ENCODE measurements around the gene CLEC16A. TPM values are rescaled to one million over a fixed set of nuclear protein-coding genes. Genes with fewer than 3 reads are reported as not detected.
A peak's percentile ranks its signal among the peaks of the same experiment; 100 is the strongest.

Gene CLEC16A
- total and polyA plus RNA-seq, 9 of the 15 experiments (the other 6 are each of a cell fraction or from before 2014, with no cell fraction given), result 1.00 to 22.3 (median 10.0) TPM

- TF ChIP-seq CTCF (IDR thresholded peaks at IDR 0.05 in 2 of 3, conservative IDR thresholded peaks at IDR 0.05 in 1 of 3; ENCODE audit: insufficient read depth in 2 of 3, low read depth in 1 of 3, low read length in 3 of 3) (no peak), TFAM (CRISPR knock-in tag; conservative IDR thresholded peaks at IDR 0.05) (no peak), L3MBTL2 (IDR thresholded peaks at IDR 0.05) (peak; percentile 95), ATF7 (IDR thresholded peaks at IDR 0.05) (0 out of 2 replicates have a peak, but pooled peaks have one; percentile 3), ZNF175 (CRISPR knock-in tag; IDR thresholded peaks at IDR 0.05; ENCODE audit: low read depth) (0 out of 2 replicates have a peak, but pooled peaks have one; percentile 47), ESRRB (CRISPR knock-in tag; IDR thresholded peaks at IDR 0.05; ENCODE audit: borderline replicate concordance) (no peak), DLX4 (CRISPR knock-in tag; IDR thresholded peaks at IDR 0.05) (no peak), SMAD1 (IDR thresholded peaks at IDR 0.05; ENCODE audit: low read depth, low read length, partially characterized antibody) (no peak), HNRNPL (IDR thresholded peaks at IDR 0.05; ENCODE audit: low read depth, low read length) (no peak), FOXP1 (CRISPR knock-in tag; IDR thresholded peaks at IDR 0.05) (no peak), FIP1L1 (IDR thresholded peaks at IDR 0.05; ENCODE audit: low read depth, low read length, poor library complexity, severe bottlenecking) (no peak), NR4A1 (CRISPR knock-in tag; IDR thresholded peaks at IDR 0.05) (peak; percentile 63; the same call in 1 of the 2 replicates), NR4A1 (tag; IDR thresholded peaks at IDR 0.05) (peak; percentile 36), PPARD (CRISPR knock-in tag; IDR thresholded peaks at IDR 0.05) (no peak), SIRT6 (IDR thresholded peaks at IDR 0.05; ENCODE audit: low read depth, low read length) (no peak), MYC (IDR thresholded peaks at IDR 0.05; ENCODE audit: low read depth, low read length) (peak; percentile 52; the same call in 1 of the 2 replicates), MYC (CRISPR knock-in tag; IDR thresholded peaks at IDR 0.05; ENCODE audit: borderline replicate concordance, low read depth) (no peak), ZNF584 (CRISPR knock-in tag; IDR thresholded peaks at IDR 0.05; ENCODE audit: low read depth) (0 out of 2 replicates have a peak, but pooled peaks have one; percentile 47), PCBP1 (IDR thresholded peaks at IDR 0.05; ENCODE audit: low read depth, low read length, poor library complexity, severe bottlenecking) (no peak), ZZZ3 (IDR thresholded peaks at IDR 0.05) (no peak), PHB2 (IDR thresholded peaks at IDR 0.05; ENCODE audit: low read depth) (no peak), MYNN (IDR thresholded peaks at IDR 0.05) (no peak), MYNN (CRISPR knock-in tag; IDR thresholded peaks at IDR 0.05) (no peak), BACH1 (tag; IDR thresholded peaks at IDR 0.05) (no peak), MTA3 (IDR thresholded peaks at IDR 0.05; ENCODE audit: borderline replicate concordance) (0 out of 2 replicates have a peak, but pooled peaks have one; percentile 7), MAX (CRISPR knock-in tag; IDR thresholded peaks at IDR 0.05) (peak; percentile 51; the same call in 1 of the 2 replicates), JUN (IDR thresholded peaks at IDR 0.05; ENCODE audit: borderline replicate concordance, low read depth, low read length) (no peak), JUN (CRISPR knock-in tag; IDR thresholded peaks at IDR 0.05; ENCODE audit: borderline replicate concordance) (no peak)
Observed at GRCh38 chr16:11231367-11231970, 287.1 kb downstream of the CLEC16A start (continued).

Measured in K562 (cell line).